A204.1 (cell line): ENCODE measurements around the gene YIPF5.

Source experiments
- FAIRE-seq: peaks from 2 replicates; lab custom pipeline; 2012; peaks lifted over from hg19 to GRCh38; lab: Jason Lieb, UNC

Gene YIPF5

DNA sequence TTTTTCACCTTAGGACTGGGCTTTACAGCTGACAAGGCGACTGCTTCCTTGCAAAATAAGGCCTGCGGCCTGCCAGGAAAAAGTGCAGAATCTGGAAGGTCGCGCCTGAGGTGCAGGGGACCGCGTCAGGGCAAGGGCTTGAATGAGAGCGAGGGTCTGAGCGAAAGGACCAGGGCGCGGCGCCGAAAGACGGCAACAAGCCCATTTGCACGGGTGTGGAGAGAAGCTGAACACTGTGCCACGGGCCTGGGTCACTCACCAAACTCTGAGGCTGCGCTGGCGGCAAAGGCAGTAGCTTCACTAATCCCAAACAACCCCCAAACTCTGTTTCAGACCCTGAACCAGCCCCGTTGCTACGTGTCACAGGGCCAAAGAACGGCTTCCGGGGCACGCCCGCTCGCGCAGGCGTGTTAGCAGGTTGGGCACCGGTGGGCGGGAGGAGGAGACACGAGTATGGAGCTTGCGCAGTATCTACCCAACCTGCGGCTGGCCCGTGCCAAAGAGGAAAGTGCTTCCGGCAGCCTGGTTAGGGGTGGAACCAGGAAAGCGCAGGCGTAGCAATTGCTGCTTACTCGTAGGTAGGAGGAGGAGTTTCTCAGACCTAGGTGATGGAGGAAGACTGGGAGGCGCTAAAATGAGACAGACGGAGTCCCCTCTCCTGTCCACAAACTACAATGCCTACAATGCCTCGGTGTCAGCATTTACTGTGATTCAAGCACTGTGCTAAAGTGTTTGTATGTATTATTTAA, at the start of gene YIPF5, which contains the start of gene KCTD16:
Gene YIPF5, minus strand, starts transcription at position 384 of the 749 bp plus-strand sequence. CDS start 704 bp downstream, outside the sequence.
Gene KCTD16, plus strand, starts transcription at position 598 of the 749 bp plus-strand sequence.
- FAIRE-seq = peak; percentile 98

DNA sequence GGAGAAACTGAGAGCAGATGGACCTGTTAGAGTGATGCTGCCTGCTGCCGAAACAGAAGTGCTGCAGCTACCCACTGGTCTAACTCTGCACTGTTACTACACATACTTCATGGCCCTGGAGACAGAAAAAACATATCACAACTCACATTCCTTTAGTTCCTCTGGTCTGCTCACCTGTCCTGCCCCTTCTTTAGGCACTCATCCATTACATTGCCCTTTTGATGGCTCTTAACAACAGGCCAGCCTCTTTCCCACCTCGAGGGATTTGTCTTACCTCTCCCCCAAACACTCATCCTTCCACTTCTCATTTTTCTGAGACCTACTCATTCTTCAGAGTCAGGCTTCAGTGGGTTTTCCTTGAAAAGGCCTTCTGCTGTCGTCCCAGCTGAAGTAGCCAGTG, 49.4 kb upstream of the YIPF5 start:
- FAIRE-seq = no peak

DNA sequence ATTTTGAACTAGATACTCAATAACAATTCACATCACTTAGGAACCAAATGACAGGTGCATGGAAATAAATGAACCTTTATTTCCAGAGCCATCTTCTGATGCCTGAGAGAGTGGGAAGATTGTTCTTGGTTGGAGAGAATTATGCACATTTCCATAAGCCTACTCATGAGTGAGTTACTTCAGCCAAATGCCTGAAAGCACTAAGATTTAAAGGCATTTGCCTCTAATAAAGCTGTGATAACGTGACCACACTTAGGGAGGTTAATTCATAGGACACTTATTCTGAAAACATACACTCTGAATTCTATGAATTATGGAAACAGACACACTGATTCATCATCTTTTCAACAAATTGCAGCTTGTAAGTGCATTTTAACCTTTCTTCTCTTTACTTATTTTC, 40.2 kb upstream of the YIPF5 start:
- no peak for FAIRE-seq

DNA sequence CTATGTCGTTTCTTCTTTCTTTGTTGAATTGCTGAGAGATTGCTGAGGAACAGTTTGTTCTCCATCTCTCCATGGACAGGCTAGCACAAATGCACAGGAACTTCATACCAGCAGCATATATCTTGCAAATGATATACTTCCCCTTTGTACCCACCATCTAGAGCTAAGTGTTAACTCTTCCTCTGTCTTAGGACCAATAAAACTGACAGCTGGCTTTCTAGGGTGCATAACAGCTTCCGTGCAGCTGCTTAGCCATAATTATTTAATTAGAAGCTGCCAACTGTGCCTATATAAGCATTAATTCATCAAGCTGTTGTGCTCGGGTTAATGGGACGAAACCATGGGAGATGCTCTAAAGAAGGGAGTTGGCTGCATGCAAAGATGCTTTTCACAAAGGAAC, 38.9 kb upstream of the YIPF5 start:
- no peak for FAIRE-seq

DNA sequence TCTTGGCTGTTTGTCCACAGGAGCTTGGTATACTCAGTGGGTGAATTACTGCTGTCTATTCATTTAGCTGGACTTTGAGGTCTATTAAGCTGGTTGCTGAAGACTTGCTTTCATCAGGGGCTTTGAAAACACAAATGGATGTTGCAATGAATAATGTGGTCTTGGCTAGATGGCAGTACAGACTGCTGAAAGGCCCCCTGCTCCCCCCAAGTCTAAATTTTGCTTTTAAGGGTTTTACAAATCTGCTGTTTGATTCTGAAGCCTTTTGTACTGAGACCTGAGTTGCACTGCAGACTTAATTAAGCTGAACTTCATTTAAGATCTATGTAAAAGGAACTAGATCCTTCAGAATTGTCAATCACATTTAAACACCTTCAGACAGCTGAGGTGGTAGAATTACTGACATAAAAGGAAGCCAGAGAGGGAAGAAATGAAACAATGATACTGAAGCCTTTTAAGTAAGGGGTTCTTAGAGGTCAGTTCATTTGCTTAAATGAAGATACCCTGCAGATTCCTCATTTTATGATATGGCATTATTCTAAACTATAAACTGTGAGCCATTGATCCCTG, 37.5 kb upstream of the YIPF5 start:
- no peak for FAIRE-seq

DNA sequence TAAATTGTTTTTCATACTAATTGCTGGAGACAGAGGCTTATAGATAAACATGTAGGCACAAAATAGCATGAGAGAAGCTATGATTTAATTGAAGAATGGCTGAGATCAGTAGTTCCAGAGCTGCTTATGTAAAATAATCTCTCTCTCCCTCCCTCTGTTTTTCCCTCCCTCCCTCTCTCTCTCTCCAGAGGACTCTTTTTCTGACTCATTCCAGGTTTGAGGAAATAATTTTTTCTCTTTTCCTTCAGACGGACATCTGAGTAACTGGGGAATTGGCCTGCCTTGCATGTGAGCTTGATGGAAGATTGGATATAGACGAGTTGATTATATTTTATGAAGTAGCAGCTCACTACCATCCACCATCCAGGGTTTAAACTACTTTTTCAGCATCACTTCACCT, 35.7 kb upstream of the YIPF5 start:
- FAIRE-seq = peak; percentile 88

DNA sequence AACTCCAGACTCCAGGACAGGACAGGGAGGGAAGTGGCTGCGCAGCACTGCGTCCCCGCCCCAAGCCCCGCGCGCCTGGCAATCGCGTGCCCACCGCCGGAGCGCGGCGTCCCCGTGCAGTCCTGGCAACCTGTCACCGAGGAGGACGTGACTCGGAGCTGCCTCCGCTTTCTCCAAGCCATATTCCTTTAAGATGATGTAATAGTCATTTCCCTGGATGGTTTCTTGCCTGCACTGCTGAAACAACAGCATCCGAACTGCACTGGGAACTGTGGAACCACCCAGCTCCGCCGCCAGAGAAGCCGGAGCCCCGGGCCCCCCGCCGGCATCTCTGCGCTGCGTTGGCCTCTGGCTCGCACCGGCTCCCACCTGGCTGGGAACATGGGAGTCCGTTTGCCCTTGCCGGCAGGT, 34.7 kb upstream of the YIPF5 start:
- no peak for FAIRE-seq

DNA sequence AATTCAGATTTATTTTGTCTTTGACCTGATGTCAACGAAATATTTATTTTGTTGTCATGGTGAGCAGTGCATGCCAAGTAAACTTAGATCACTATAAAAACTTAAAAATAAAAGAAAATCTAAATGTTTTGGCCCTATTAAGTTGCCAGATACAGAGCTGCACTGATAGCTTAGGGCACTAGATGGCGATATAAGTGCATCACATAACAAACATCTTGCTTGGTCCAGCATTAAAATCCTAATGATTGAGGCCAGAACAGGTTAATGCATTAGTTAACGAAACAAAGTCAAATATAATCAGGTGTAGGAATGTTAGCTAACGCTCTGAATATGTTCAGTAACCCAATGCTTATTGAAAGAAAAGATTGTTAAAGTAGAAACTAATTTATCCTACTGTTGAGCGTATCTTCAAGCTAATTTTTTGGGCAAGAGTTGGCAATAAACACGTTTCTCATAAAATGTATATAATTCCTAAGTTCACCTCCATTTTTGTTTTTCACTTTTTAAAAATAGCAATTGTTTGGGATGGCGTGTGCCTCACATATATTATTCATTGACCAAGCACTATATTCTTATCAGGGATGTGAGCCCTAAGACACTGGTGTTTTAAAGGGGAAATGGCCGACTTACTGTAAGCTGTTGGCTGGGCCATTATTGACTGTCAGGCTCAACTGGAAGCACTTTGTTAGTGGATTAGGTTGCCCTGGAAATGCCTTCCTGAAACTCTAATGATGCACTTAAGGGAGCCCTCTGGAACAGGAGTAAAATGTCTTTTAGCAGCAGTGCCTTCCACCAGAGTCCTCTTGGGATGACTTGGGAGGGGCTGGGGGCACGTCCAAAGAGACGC, 33.5 kb upstream of the YIPF5 start:
- peak; percentile 99 for FAIRE-seq

DNA sequence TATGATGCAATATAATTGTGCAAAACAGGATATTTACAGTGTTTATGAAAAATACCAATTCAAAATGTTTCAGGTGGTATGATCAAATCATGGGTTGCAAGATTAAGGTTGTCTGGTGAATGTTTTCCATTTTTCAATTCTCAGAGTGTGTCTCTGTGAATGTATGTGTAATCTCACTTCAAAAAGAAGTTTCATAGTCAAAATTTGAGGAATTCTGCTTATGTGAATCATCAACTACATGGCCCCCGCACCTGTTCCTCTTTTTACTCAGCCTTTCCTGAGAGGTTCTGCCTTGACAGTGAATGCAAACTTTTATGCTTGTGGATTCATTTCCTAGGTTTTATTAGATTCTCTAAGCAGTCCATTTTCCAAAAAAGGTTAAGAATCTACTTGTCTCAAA, 32.3 kb upstream of the YIPF5 start:
- no peak for FAIRE-seq

DNA sequence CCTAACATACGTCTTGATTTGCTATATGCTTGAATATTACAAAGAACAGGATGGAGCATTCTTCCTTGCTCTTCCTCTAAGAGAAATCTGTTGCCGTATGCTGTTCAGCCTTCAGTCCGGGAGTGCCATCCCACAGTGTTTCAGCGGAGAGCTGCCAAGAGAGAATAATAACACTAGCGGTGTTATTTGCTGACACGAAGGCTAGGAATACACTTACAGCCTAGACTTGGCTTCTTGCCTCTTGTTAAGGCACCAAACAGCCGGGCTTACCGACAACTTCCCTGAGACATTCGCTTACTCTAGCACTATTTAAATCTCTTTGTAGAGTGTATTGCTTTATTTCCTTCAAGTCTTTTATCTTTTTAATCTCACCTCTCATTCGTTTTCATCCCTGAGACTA, 31.6 kb upstream of the YIPF5 start:
- no peak for FAIRE-seq

DNA sequence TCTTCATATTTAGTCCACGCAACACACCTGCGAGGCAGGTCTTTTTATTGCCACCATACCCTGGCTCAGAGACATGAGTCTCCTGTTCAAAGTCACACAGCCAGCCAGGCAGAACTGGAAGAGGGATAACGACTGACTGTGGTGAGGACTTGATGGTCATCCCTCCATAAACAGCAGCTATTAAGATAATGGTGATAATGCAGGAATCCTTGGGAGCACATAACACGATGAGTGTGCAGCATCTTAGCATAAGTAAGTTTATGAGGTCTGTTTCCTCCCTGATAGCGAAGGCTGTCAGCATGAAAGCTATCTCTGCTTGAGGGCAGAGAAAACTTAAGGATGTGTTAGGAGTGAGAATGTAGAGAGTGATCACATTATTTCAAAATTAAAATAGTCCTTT, 31.1 kb upstream of the YIPF5 start:
- no peak for FAIRE-seq

DNA sequence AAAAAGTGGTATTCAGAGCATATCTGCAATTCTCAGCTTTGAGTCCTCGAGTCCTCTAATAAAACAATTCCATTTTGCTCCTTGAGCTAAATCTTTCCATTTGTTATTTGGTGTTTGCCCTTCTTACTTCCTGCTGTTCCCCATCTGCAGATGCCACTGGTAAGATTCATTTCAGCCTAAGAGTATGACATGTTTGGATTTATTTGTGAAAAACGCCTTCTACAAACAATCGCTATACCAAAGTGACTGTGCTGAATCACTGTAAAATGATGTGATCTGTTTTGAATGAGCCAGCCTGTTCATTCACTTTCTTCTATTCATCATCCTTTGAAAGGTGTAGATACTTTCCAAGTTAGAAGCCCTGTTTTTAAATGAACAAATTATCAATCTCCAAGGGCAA, 27.9 kb upstream of the YIPF5 start:
- no peak for FAIRE-seq

DNA sequence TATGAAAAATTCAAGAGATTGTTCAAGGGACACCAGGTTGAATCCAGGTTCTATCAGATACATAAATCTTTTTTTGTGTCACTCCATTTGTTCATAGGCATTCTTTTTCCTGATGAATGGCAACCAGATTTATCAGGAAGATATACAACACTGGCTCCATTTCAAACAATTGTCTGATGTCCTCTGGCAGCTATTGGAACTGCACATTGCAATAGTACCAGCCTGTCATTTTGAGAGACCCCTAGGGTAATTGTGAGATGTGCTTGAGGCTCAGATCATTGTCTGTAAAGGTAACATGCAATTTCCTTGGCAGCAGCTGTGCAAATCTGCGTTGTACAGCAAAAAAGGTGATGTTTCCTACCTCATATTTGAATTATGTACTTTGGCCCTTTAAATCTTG, 26.2 kb upstream of the YIPF5 start:
- FAIRE-seq = no peak

DNA sequence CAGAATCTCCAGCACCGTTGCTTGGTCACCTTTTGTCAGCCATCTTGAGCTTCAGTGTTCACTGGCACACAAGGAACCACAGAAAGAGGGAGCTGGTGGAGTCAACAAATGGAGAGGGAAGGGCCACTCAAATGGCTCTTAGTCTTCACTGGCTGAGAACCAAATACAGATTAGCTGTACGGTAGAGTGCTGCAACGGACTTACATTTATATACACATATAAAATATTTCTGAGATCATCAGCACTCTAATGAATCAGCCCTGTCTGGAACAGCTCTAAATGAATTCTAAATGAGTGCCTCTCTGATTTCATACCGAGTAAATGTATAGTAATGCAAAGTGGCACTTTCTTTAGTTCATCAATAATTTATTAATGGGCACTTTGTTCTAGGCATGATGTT, 25.0 kb upstream of the YIPF5 start:
- FAIRE-seq = no peak

DNA sequence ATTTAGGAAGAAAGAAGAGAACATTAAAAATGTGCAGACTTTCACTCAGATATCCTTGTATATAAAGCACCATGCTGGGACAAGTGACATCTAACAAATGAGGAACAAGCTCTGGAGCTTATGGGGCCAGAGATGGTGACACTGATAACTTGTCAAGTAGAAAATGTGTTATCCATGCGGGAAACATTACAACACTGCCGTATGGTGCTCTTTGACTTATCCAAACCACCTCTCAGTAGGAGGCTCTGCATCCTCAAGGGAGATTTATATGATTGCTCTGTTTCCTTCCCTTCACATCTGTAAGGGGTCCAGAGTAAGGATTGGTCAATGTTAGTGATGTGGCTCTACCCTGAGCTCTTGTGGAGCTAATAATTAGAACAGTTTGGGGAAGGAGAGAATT, 23.7 kb upstream of the YIPF5 start:
- FAIRE-seq = no peak

DNA sequence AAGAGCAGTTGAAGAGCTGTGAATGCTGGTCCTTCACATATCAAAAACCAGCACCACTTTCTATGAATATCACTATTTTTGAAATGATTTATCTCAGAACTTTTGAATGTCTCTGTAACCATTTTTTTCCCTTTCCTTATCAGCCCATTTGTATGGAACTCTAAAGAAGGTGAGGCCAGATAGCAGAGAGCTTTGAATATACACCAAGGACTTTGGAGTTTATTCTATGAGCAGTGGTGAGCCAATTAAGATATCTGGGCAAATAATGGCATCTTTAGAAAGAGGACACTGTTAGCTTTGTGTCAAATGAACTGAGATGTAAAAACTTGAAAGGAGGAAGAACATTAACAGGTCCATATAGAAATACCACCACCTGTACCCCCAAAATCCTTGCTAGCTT, 22.2 kb upstream of the YIPF5 start:
- no peak for FAIRE-seq

DNA sequence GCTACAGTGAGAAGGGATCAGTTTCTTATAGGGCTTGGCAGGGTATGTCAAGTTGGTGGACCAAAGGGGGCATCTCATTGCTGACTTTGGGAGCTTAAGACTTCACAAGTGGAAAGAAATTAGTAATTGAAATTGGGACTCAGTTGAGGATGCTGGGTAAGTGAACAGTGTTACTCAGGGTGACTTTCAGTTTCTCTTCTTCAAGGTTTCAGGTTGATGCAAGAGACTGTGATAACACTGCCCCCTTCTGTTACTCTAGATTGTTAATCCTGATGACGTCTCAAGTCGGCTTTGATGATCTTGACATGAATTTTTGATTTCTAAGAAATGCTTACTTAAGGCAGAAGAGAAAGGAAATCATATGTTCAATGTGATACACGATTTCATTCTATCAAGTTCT, 21.5 kb upstream of the YIPF5 start:
- FAIRE-seq = peak; percentile 89

DNA sequence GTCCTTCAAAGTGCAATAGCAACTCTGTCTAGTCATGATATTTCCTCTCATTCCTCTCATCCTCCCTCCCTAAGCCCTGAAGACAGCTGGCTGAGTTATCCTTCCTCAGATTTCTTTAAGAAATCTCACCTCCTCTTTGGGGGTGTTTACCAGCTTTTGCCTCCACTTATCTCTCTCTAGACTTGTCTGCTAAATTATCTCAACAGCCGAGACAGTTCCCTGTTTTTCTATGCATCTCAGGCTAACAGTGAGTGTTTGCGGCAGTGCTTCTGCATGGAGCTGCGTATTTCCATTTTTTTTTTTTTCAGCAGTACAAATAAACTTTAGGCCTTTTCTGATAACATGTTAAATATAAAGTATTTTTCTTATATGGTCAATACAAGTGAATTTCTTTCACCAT, 21.1 kb upstream of the YIPF5 start:
- no peak for FAIRE-seq

DNA sequence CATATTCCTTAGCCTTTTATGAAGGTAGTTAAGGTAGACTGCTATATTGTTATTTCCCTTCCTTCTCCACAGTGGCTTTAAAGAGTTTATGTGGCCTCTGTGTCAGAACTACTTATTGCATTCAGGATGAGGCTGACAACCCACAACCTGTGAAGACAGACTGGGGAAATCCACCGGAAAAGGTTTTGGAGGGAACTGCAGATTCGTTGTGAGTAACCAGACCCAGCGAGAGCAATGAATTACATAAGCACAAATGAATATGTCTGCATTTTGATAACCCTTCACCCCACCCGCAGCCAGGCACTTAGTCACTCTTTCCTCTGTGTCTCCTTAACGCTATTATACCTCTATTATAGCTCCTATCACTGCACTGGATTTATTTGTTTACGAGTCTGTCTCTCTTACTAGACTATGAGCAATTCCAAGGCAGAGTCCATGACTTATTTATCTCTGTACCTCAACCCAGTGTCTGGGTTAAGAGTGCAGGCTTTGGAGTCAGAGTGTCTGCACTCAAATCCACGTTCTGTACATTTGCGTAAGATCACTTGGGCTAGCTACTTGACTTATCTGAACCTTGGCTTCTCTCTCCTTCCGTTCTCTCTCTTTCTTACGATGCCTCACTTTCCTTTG, 19.5 kb upstream of the YIPF5 start:
- FAIRE-seq = no peak

DNA sequence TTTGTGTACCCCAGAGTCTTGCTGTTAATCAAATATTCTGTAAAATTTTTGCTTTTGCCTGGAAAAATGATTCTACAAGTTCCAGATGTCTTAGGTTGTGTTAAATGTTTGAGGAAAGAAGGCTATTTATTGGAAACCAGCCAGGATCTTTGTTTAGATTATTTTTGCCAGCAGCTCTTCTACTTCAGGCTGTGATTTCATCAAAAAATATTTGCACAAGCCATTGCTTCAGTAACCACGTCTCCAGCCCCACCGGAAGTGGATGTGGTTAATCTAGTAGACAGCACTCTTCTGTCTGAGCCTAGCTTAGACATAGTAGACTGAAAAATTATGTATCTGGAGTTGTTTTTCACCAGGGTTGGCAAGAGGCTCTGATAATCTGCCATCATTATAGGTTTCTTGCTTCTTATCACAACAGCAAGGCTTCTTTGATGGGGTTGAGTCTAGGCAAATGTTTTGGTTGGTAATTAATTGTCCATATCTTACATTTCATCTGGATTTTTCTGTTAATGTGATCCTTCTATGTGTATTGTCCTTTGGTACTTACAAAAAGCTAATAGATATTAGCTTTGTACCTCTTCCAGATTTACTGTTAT, 17.3 kb upstream of the YIPF5 start:
- no peak for FAIRE-seq

DNA sequence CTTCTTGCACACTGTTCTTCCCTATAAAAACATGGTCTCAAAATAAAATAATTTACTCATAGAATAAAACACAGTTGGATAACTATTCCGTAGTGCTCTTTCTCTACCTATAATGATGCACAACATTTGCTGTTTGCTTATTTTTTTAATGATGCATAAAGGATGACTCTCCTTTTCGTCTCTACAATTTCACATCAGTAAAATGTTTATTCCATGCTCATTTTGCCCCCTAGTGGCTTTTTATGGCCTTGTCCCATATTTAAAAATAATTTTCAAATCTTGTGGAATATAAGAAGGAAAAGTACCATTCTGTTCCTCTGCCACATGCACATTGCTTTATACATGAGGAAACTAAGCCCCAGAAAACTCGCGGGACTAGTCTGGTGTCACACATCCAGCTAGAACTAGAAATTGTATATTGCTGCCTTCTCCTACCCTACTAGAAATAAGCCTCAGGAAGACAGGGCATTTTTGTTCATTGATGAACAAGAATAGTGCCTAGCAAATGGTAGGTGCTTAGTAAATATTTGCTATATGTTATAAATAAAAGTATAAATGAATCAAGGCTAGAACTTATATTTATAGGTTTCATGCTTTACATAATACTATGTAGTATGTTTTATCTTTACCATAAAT, 12.9 kb upstream of the YIPF5 start:
- peak; percentile 95 for FAIRE-seq

DNA sequence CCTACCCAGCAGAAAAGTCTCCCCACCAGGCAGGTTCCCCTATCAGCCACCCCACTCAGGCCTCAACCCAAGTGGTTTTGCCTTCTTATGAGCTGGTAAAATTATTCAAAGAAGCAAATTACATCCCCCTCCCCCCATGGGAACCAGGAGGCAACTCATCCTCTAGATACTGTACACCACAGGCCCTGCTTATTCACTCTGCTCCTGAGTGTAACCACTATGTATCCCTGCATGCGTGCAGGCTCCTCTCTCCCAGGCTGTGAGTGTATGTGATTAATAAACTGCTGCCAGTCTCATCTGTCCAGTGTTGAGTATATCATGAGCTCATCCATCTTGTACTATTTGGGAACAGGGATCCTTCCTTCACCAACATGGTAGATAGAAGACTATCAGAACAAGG, 8.8 kb upstream of the YIPF5 start:
- no peak for FAIRE-seq
